Endothelial cell of umbilical vein (primary cell): Measurements from ENCODE around the gene GPR37L1. TPM values are rescaled to one million over a fixed set of nuclear protein-coding genes. Genes with fewer than 3 reads are reported as not detected.

Experiments
- BruUV-seq: library from RNA; stranded (reverse); fragments of 400-500 nt; replicated peaks from 2 replicates; lab custom pipeline; 2021; lab: Mats Ljungman, UMichigan
- CTCF ChIA-PET: fragments of 300-600, 350-600 bp; sonication (Branson Sonifier 250); formaldehyde crosslinking; loops from one replicate; lab custom pipeline; 2021; ENCODE audit warnings: antibody characterized with exemption, inconsistent platforms; lab: Charles Lee
- POLR2A ChIA-PET: fragments of 300-600, 350-600 bp; sonication (Branson Sonifier 250); formaldehyde crosslinking; loops from one replicate; lab custom pipeline; 2021; ENCODE audit warnings: antibody characterized with exemption, inconsistent platforms; lab: Charles Lee
- DNase-seq: peaks from one replicate; pipeline ENCODE4 v3.0.0-alpha.2; 2011; ENCODE audit warnings: low read depth, low spot score
- FAIRE-seq: peaks from 2 replicates; lab custom pipeline; 2011; peaks lifted over from hg19 to GRCh38; lab: Jason Lieb, UNC
- H2AFZ ChIP-seq: 2 replicates; pipeline ENCODE4 v1.6.0; 2012; ENCODE audit warnings: low read depth, low read length, control low read depth, inconsistent platforms
- H3K27ac ChIP-seq: 2 replicates; pipeline ENCODE4 v1.5.1; 2011; ENCODE audit warnings: low read depth, mild to moderate bottlenecking, control low read depth, low read length, moderate library complexity; ENCODE audit not compliant: insufficient read depth
- H3K27me3 ChIP-seq, 2 experiments: 2 replicates each; pipeline versions ENCODE4 v1.6.0 to v1.6.1; 2011; ENCODE audit warnings: low read length in 2 of 2, mixed read lengths in 1 of 2; ENCODE audit not compliant: control insufficient read depth in 2 of 2, insufficient read depth in 2 of 2
- H3K36me3 ChIP-seq, 2 experiments: 2 replicates in 1 of 2; 3 replicates in 1 of 2; pipeline ENCODE4 v1.5.1; 2011; ENCODE audit warnings: low read length in 2 of 2, mild to moderate bottlenecking in 1 of 2, moderate library complexity in 1 of 2; ENCODE audit not compliant: control insufficient read depth in 2 of 2, insufficient read depth in 2 of 2; ENCODE audit errors: extremely low read depth in 1 of 2
- H3K4me1 ChIP-seq: 3 replicates; pipeline ENCODE4 v1.5.1; 2011; ENCODE audit warnings: mild to moderate bottlenecking, low read length; ENCODE audit not compliant: control insufficient read depth, insufficient read depth; ENCODE audit errors: extremely low read depth
- H3K4me2 ChIP-seq: 2 replicates; pipeline ENCODE4 v1.6.1; 2011; ENCODE audit warnings: low read length, control low read depth, mixed read lengths; ENCODE audit not compliant: insufficient read depth
- H3K4me3 ChIP-seq, 3 experiments: fragments of 200-600 bp in 1 of 3; sonication (generic), shearing (Covaris generic) in 1 of 3; replicated peaks in 1 of 3; 2 replicates each; pipeline ENCODE4 v1.5.1; 2011 to 2016; ENCODE audit warnings: control low read depth in 3 of 3, low read length in 3 of 3, mild to moderate bottlenecking in 2 of 3, inconsistent platforms in 1 of 3, low read depth in 1 of 3, moderate library complexity in 1 of 3; ENCODE audit not compliant: insufficient read depth in 1 of 3
- H3K79me2 ChIP-seq: 2 replicates; pipeline ENCODE4 v1.6.0; 2012; ENCODE audit warnings: low read length, inconsistent platforms; ENCODE audit not compliant: control insufficient read depth, insufficient read depth
- H3K9ac ChIP-seq: replicated peaks from 2 replicates; pipeline ENCODE3; 2011; ENCODE audit warnings: low read length, control low read depth; ENCODE audit not compliant: insufficient read depth; ENCODE audit errors: extremely low read depth
- H3K9me1 ChIP-seq: replicated peaks from 3 replicates; pipeline ENCODE4 v1.6.0; 2011; ENCODE audit warnings: mild to moderate bottlenecking, low read length; ENCODE audit not compliant: control insufficient read depth, insufficient read depth; ENCODE audit errors: extremely low read depth
- H3K9me3 ChIP-seq: replicated peaks from 2 replicates; pipeline ENCODE4 v1.5.1; 2012; ENCODE audit warnings: low read length, inconsistent platforms; ENCODE audit not compliant: control insufficient read depth, insufficient read depth
- H4K20me1 ChIP-seq: replicated peaks from 2 replicates; pipeline ENCODE3; 2011; ENCODE audit warnings: mild to moderate bottlenecking, low read length; ENCODE audit not compliant: control insufficient read depth, insufficient read depth; ENCODE audit errors: extremely low read depth
- CTCF ChIP-seq, 2 donors: IDR thresholded peaks; 1 replicate in 1 of 2; 2 replicates in 1 of 2; pipeline ENCODE4 v1.5.1; 2011; ENCODE audit warnings: low read length in 2 of 2, mild to moderate bottlenecking in 2 of 2, moderate library complexity in 2 of 2, control low read depth in 1 of 2, inconsistent platforms in 1 of 2, low read depth in 1 of 2; ENCODE audit not compliant: insufficient read depth in 1 of 2; ENCODE audit errors: extremely low read depth in 1 of 2
- EZH2 ChIP-seq: IDR thresholded peaks from 2 replicates; pipeline ENCODE4 v1.6.1; 2012; ENCODE audit warnings: borderline replicate concordance, low read depth, mild to moderate bottlenecking, moderate library complexity, low read length, inconsistent platforms; ENCODE audit not compliant: severe bottlenecking
- FOS ChIP-seq: IDR thresholded peaks from 2 replicates; pipeline ENCODE4 v1.6.1; 2011; ENCODE audit warnings: mild to moderate bottlenecking, low read length, moderate library complexity, borderline replicate concordance; ENCODE audit not compliant: insufficient read depth
- GATA2 ChIP-seq: IDR thresholded peaks from 2 replicates; pipeline ENCODE4 v1.7.0; 2011; ENCODE audit warnings: low read depth, mild to moderate bottlenecking, moderate library complexity, mixed read lengths, low read length; ENCODE audit not compliant: insufficient read length, insufficient read depth
- JUN ChIP-seq: IDR thresholded peaks from 2 replicates; pipeline ENCODE4 v1.6.1; 2011; ENCODE audit warnings: borderline replicate concordance, low read depth; ENCODE audit not compliant: insufficient read length, insufficient read depth
- MAX ChIP-seq: IDR thresholded peaks from 2 replicates; pipeline ENCODE4 v1.6.1; 2011; ENCODE audit not compliant: insufficient read depth, insufficient read length
- MYC ChIP-seq: IDR thresholded peaks from one replicate; pipeline ENCODE4 v1.6.1; 2011; ENCODE audit warnings: mild to moderate bottlenecking, low read depth, low read length
- POLR2A ChIP-seq: IDR thresholded peaks from 2 replicates; pipeline ENCODE4 v1.6.1; 2012; ENCODE audit warnings: low read depth, mild to moderate bottlenecking, control low read depth, low read length
- POLR2AphosphoS5 ChIP-seq: IDR thresholded peaks from 2 replicates; pipeline ENCODE4 v1.6.1; 2012; ENCODE audit warnings: low read depth, mild to moderate bottlenecking, control low read depth, low read length, moderate library complexity; ENCODE audit not compliant: insufficient read depth
- dilution Hi-C: fragments of 300-500 bp; cut with MboI; formaldehyde crosslinking; loops from one replicate; pipeline ENCODE4 v1.15.0; 2019; ENCODE audit warnings: low sequenced_read_pairs; ENCODE audit not compliant: extremely low pct_ligation_motif_present
- intact Hi-C: fragments of 100-400 bp; cut with micrococcal nuclease; formaldehyde crosslinking; loops from one replicate; pipeline ENCODE4 v1.10.0; 2022
- polyA plus RNA-seq, 4 experiments: library from polyadenylated mRNA; depleted of rRNA in 3 of 4; stranded (reverse) in 3 of 4; unstranded in 1 of 4; fragments of >200 nt; gene quantifications; 2 replicates each; pipeline versions ENCODE4 v1.2.1 to v1.2.3, GENCODE V29; 2011 to 2012; ENCODE audit warnings: missing spikeins in 1 of 4
- total RNA-seq: library from RNA; stranded (reverse); gene quantifications from 2 replicates; pipeline ENCODE4 v1.2.3, GENCODE V29; 2021

Gene GPR37L1
- total and polyA plus RNA-seq, 2 donors (not counting 3 experiments of a cell fraction or from before 2014, with no cell fraction given) = not detected

GRCh38 chr1:202173993-202174392 lies 51.3 kb downstream of the GPR37L1 start:
- H3K9me1 ChIP-seq = no peaks in the 10 kb centered on the region
- dilution Hi-C loops (no loop called here), intact Hi-C loops (no loop called here)
- no peaks in the 10 kb centered on the region for H3K9me3 ChIP-seq
- no peak overlapping the region for H3K4me3 ChIP-seq
- H3K4me2 ChIP-seq = no peak overlapping the region
- H4K20me1 ChIP-seq = no peaks in the 10 kb centered on the region
- ChIA-PET POLR2A (no interaction called here), CTCF (interaction anchor here (1.2 to 1.5 kb wide), 2 partner anchors 10 to 142 kb away, joined by 3 to 4 read pairs; no protein-coding TSS in a partner anchor)
- DNase-seq (no peak), FAIRE-seq (no peak)
- no peak overlapping the region for H2AFZ ChIP-seq
- H3K36me3 ChIP-seq = no peaks in the 10 kb centered on the region
- H3K27me3 ChIP-seq = no peaks in the 10 kb centered on the region
- no peaks in the 10 kb centered on the region for H3K4me1 ChIP-seq
- no peak overlapping the region for H3K27ac ChIP-seq
- TF ChIP-seq POLR2AphosphoS5 (no peak), GATA2 (no peak), EZH2 (no peak), CTCF (IDR thresholded peaks at IDR 0.05; ENCODE audit: extremely low read depth in 1 of 2, insufficient read depth in 1 of 2, low read depth in 1 of 2, low read length in 2 of 2) (no peak), POLR2A (no peak), MAX (no peak), MYC (no peak), JUN (no peak), FOS (no peak)
- H3K79me2 ChIP-seq = no peaks in the 10 kb centered on the region
- no peak overlapping the region for H3K9ac ChIP-seq
- BruUV-seq = no TSS peak
